SU-DHL-6 (cell line): ENCODE results near the gene ARMC5.

Experiments
- H2AFZ ChIP-seq: fragments of 200-600 bp; sonication (generic); 2 replicates; pipeline ENCODE4 v1.6.1; 2014; ENCODE audit warnings: low read depth, mild to moderate bottlenecking, moderate library complexity, mixed read lengths, antibody characterized with exemption, low read length; ENCODE audit not compliant: severe bottlenecking
- H3F3A ChIP-seq: fragments of 200-600 bp; shearing (Covaris generic); 2 replicates; pipeline ENCODE4 v1.6.0; 2016; ENCODE audit warnings: antibody characterized with exemption, mild to moderate bottlenecking; ENCODE audit not compliant: insufficient read depth
- H3K27ac ChIP-seq: fragments of 200-600 bp; sonication (generic); 2 replicates; pipeline ENCODE4 v1.5.1; 2016; ENCODE audit warnings: low read depth, mild to moderate bottlenecking, low read length, moderate library complexity, mixed read lengths
- H3K27me3 ChIP-seq: fragments of 200-600 bp; sonication (generic), shearing (Covaris generic); 2 replicates; pipeline ENCODE4 v1.6.0; 2014; ENCODE audit warnings: mild to moderate bottlenecking, low read length
- H3K36me3 ChIP-seq: fragments of 200-600 bp; sonication (generic); 2 replicates; pipeline ENCODE4 v1.6.1; 2014; ENCODE audit warnings: mild to moderate bottlenecking, low read length, mixed read lengths
- H3K4me2 ChIP-seq: fragments of 300-600, 200-600 bp; shearing (Covaris generic), sonication (generic); 2 replicates; pipeline ENCODE4 v1.6.0; 2014; ENCODE audit warnings: low read length, low read depth, mild to moderate bottlenecking; ENCODE audit not compliant: poor library complexity, severe bottlenecking
- H3K4me3 ChIP-seq: fragments of 200-600 bp; sonication (generic); 2 replicates; pipeline ENCODE4 v1.5.1; 2014; ENCODE audit warnings: antibody characterized with exemption, low read length, mild to moderate bottlenecking, mixed read lengths; ENCODE audit not compliant: insufficient read depth, poor library complexity, severe bottlenecking
- H3K79me2 ChIP-seq: fragments of 200-600 bp; sonication (generic); 2 replicates; pipeline ENCODE4 v1.6.1; 2014; ENCODE audit warnings: mild to moderate bottlenecking, low read length, moderate library complexity; ENCODE audit not compliant: insufficient read depth
- H3K9ac ChIP-seq: fragments of 200-600 bp; sonication (generic); 2 replicates; pipeline ENCODE4 v1.7.0; 2014; ENCODE audit warnings: mild to moderate bottlenecking, low read length
- H3K9me2 ChIP-seq: fragments of 200-600 bp; sonication (generic); replicated peaks from 2 replicates; pipeline ENCODE4 v1.6.1; 2014; ENCODE audit warnings: low read length; ENCODE audit not compliant: insufficient read depth
- H3K9me3 ChIP-seq: fragments of 200-600 bp; sonication (generic); 2 replicates; pipeline ENCODE4 v1.6.1; 2014; ENCODE audit warnings: low read length, mixed read lengths; ENCODE audit not compliant: insufficient read depth
- H4K20me1 ChIP-seq: fragments of 200-600 bp; sonication (generic); 2 replicates; pipeline ENCODE4 v1.6.1; 2014; ENCODE audit warnings: low read depth, mild to moderate bottlenecking, antibody characterized with exemption, low read length, moderate library complexity, mixed read lengths
- CTCF ChIP-seq: fragments of 200-600 bp; sonication (generic); IDR thresholded peaks from one replicate; pipeline ENCODE4 v1.5.1; 2017; ENCODE audit warnings: antibody characterized with exemption, mild to moderate bottlenecking, low read length, moderate library complexity; ENCODE audit not compliant: insufficient read depth, poor library complexity, severe bottlenecking
- EZH2phosphoT487 ChIP-seq: fragments of 200-600 bp; sonication (generic), shearing (Covaris generic); conservative IDR thresholded peaks from 2 replicates; pipeline ENCODE4 v1.6.1; 2018; ENCODE audit warnings: mild to moderate bottlenecking, antibody characterized with exemption, low read length, moderate library complexity, mixed read lengths

Gene ARMC5

GRCh38 chr16:31491778-31492418, 32.6 kb downstream of the ARMC5 start:
- Histone ChIP-seq H4K20me1 (no peaks in the 10 kb centered on the region), H3K9me3 (no peaks in the 10 kb centered on the region), H3K36me3 (no peaks in the 10 kb centered on the region), H3K4me2 (no peak overlapping the region), H3K9me2 (no peaks in the 10 kb centered on the region), H3F3A (no peaks in the 10 kb centered on the region), H3K27me3 (no peaks in the 10 kb centered on the region), H3K4me3 (no peak overlapping the region), H2AFZ (no peak overlapping the region), H3K79me2 (no peaks in the 10 kb centered on the region), H3K9ac (no peak overlapping the region), H3K27ac (no peak overlapping the region)
- TF ChIP-seq EZH2phosphoT487 (no peak), CTCF (no peak)

GRCh38 chr16:31493506-31494125, 34.3 kb downstream of the ARMC5 start:
- H3K9ac ChIP-seq = no peak overlapping the region
- H3K9me2 ChIP-seq = no peaks in the 10 kb centered on the region
- H2AFZ ChIP-seq = no peak overlapping the region
- H3F3A ChIP-seq = no peaks in the 10 kb centered on the region
- no peaks in the 10 kb centered on the region for H3K9me3 ChIP-seq
- no peaks in the 10 kb centered on the region for H3K27me3 ChIP-seq
- H3K79me2 ChIP-seq = no peaks in the 10 kb centered on the region
- no peak overlapping the region for H3K27ac ChIP-seq
- H3K4me3 ChIP-seq = no peak overlapping the region
- TF ChIP-seq EZH2phosphoT487 = no peak
- TF ChIP-seq CTCF = no peak
- no peaks in the 10 kb centered on the region for H3K36me3 ChIP-seq
- H3K4me2 ChIP-seq = no peak overlapping the region
- no peaks in the 10 kb centered on the region for H4K20me1 ChIP-seq

DNA sequence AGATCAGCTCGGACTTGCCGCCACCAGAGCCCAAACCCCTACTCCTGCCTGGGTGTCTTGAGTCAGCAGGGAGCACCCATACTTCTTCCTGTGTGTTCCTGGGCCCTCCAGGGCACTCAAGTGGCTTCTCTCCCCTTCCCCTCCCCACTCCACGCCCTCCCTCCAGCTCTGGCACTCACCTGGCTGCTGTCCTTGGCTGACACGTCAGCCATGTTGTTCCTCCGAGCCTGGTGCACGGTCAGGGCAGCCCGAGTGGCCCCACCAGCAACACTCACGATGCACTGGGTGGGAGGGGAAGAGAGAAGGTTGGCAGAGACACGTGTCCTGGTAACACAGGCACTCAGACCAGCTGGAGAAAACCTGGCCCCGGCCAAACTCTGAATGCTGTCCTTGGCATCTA, 37.4 kb downstream of the ARMC5 start:
- H3K36me3 ChIP-seq = no peaks in the 10 kb centered on the region
- no peaks in the 10 kb centered on the region for H3F3A ChIP-seq
- H3K9me2 ChIP-seq = no peaks in the 10 kb centered on the region
- no peaks in the 10 kb centered on the region for H3K27me3 ChIP-seq
- no peak for TF ChIP-seq CTCF
- TF ChIP-seq EZH2phosphoT487 = no peak
- no peaks in the 10 kb centered on the region for H3K9me3 ChIP-seq
- no peak overlapping the region for H3K9ac ChIP-seq
- no peaks in the 10 kb centered on the region for H4K20me1 ChIP-seq
- H3K4me3 ChIP-seq = no peak overlapping the region
- no peak overlapping the region for H2AFZ ChIP-seq
- no peaks in the 10 kb centered on the region for H3K79me2 ChIP-seq
- no peak overlapping the region for H3K27ac ChIP-seq
- H3K4me2 ChIP-seq = no peak overlapping the region
